CD14-positive monocyte (primary cell): ENCODE results near the gene RBFOX1. TPM values are rescaled to one million over a fixed set of nuclear protein-coding genes. Genes with fewer than 3 reads are reported as not detected.

Source experiments
- DNase-seq, 3 donors: peaks; one replicate each; pipeline ENCODE4 v3.0.0-alpha.2; 2011 to 2022
- H2AFZ ChIP-seq: 2 replicates; pipeline ENCODE4 v1.6.0; 2012; ENCODE audit warnings: mild to moderate bottlenecking, low read depth, low read length, inconsistent platforms; ENCODE audit not compliant: insufficient read depth, poor library complexity, severe bottlenecking
- H3K27ac ChIP-seq, 2 donors: 1 replicate in 1 of 2; 2 replicates in 1 of 2; pipeline ENCODE4 v1.5.1; 2012 to 2013; ENCODE audit warnings: low read length in 2 of 2, control low read depth in 1 of 2, inconsistent platforms in 1 of 2, low read depth in 1 of 2, mild to moderate bottlenecking in 1 of 2
- H3K27me3 ChIP-seq, 2 donors: one replicate each; pipeline versions ENCODE4 v1.6.0 to v1.6.1; 2011 to 2013; ENCODE audit warnings: low read length in 2 of 2; ENCODE audit not compliant: control insufficient read depth in 2 of 2, insufficient read depth in 2 of 2
- H3K36me3 ChIP-seq, 2 donors: replicated peaks in 1 of 2; 1 replicate in 1 of 2; 2 replicates in 1 of 2; pipeline versions ENCODE4 v1.5.1 to v1.6.1; 2012 to 2013; ENCODE audit warnings: low read length in 2 of 2, control low read depth in 1 of 2, inconsistent platforms in 1 of 2, mild to moderate bottlenecking in 1 of 2; ENCODE audit not compliant: insufficient read depth in 2 of 2, control insufficient read depth in 1 of 2
- H3K4me1 ChIP-seq, 2 donors: 1 replicate in 1 of 2; 2 replicates in 1 of 2; pipeline versions ENCODE4 v1.5.1 to v1.6.1; 2012 to 2013; ENCODE audit warnings: low read length in 2 of 2, control low read depth in 1 of 2, inconsistent platforms in 1 of 2, mild to moderate bottlenecking in 1 of 2, moderate library complexity in 1 of 2; ENCODE audit not compliant: insufficient read depth in 2 of 2, control insufficient read depth in 1 of 2
- H3K4me2 ChIP-seq: replicated peaks from 2 replicates; pipeline ENCODE3; 2012; ENCODE audit warnings: low read length, moderate library complexity, mild to moderate bottlenecking; ENCODE audit not compliant: poor library complexity, severe bottlenecking; ENCODE audit errors: extremely low read depth
- H3K4me3 ChIP-seq, 3 experiments: fragments of 200-600 bp in 1 of 3; sonication (generic) in 1 of 3; replicated peaks in 1 of 3; 1 replicate in 2 of 3; 2 replicates in 1 of 3; pipeline ENCODE4 v1.5.1; 2011 to 2013; ENCODE audit warnings: low read length in 3 of 3, mild to moderate bottlenecking in 3 of 3, control low read depth in 2 of 3, low read depth in 2 of 3, inconsistent platforms in 1 of 3, moderate library complexity in 1 of 3
- H3K79me2 ChIP-seq: 2 replicates; pipeline ENCODE4 v1.6.0; 2012; ENCODE audit warnings: mild to moderate bottlenecking, control low read depth, inconsistent platforms, low read length, moderate library complexity; ENCODE audit not compliant: insufficient read depth
- H3K9ac ChIP-seq: 2 replicates; pipeline ENCODE4 v1.6.0; 2017; ENCODE audit warnings: low read length, mild to moderate bottlenecking; ENCODE audit not compliant: insufficient read depth, poor library complexity, severe bottlenecking
- H3K9me3 ChIP-seq, 2 donors: replicated peaks in 1 of 2; 1 replicate in 1 of 2; 2 replicates in 1 of 2; pipeline versions ENCODE4 v1.5.1 to v1.6.1; 2012 to 2013; ENCODE audit warnings: low read length in 2 of 2, control low read depth in 1 of 2; ENCODE audit not compliant: control insufficient read depth in 1 of 2, insufficient read depth in 1 of 2
- H4K20me1 ChIP-seq: 2 replicates; pipeline ENCODE4 v1.6.0; 2012; ENCODE audit warnings: mild to moderate bottlenecking, low read length, control low read depth, moderate library complexity; ENCODE audit not compliant: insufficient read depth
- H3K27ac Mint-ChIP-seq, 7 donors: one replicate each; pipeline ENCODE4 v1.8.0; 2020; ENCODE audit warnings: mild to moderate bottlenecking in 7 of 7, mixed read lengths in 7 of 7, moderate library complexity in 6 of 7, inconsistent platforms in 2 of 7
- H3K27me3 Mint-ChIP-seq, 3 donors: one replicate each; pipeline ENCODE4 v1.8.0; 2021 to 2022; ENCODE audit warnings: low read depth in 3 of 3, mild to moderate bottlenecking in 3 of 3, mixed read lengths in 3 of 3, moderate library complexity in 3 of 3, inconsistent platforms in 1 of 3
- H3K36me3 Mint-ChIP-seq, 2 donors: one replicate each; pipeline ENCODE4 v1.8.0; 2020; ENCODE audit warnings: mixed read lengths in 2 of 2, inconsistent platforms in 1 of 2, mild to moderate bottlenecking in 1 of 2
- H3K4me1 Mint-ChIP-seq: one replicate; pipeline ENCODE4 v1.8.0; 2020; ENCODE audit warnings: mild to moderate bottlenecking, mixed read lengths
- H3K4me3 Mint-ChIP-seq, 2 donors: one replicate each; pipeline ENCODE4 v1.8.0; 2020; ENCODE audit warnings: mild to moderate bottlenecking in 2 of 2, mixed read lengths in 2 of 2, moderate library complexity in 1 of 2
- H3K9me3 Mint-ChIP-seq, 7 donors: one replicate each; pipeline ENCODE4 v1.8.0; 2020 to 2022; ENCODE audit warnings: mixed read lengths in 7 of 7, mild to moderate bottlenecking in 6 of 7, moderate library complexity in 6 of 7, inconsistent platforms in 2 of 7
- CTCF ChIP-seq: fragments of 200-600 bp; IDR thresholded peaks from one replicate; pipeline ENCODE4 v1.8.0; 2022; ENCODE audit warnings: antibody characterized with exemption, mild to moderate bottlenecking
- WGBS: methylation state at CpG from one replicate; pipeline ENCODE4 v1.1.5; 2013; ENCODE audit warnings: missing lambda C conversion rate; ENCODE audit not compliant: insufficient coverage; 5-methylcytosine and 5-hydroxymethylcytosine counted together
- intact Hi-C, 2 donors: fragments of 100-400 bp; cut with micrococcal nuclease; formaldehyde crosslinking; loops; one replicate each; pipeline versions ENCODE4 v1.15.0 to v1.15.1; 2023
- polyA plus RNA-seq, 3 donors: library from polyadenylated mRNA; depleted of rRNA in 1 of 3; unstranded in 2 of 3; stranded (reverse) in 1 of 3; fragments of 300-500 nt in 2 of 3; fragments of >200 nt in 1 of 3; fragmentation: Illumina TruSeq in 2 of 3; gene quantifications; 1 replicate in 2 of 3; 2 replicates in 1 of 3; pipeline ENCODE4 v1.2.3, GENCODE V29; 2012 to 2021

The RBFOX1 gene
- polyA plus RNA-seq, 3 donors: not detected

GRCh38 chr16:7350806-7351205, 18.2 kb downstream of the RBFOX1 start:
- peaks cover 0 to 13% (median 0%) of the 10 kb centered on the region in 7 donors for H3K9me3 Mint-ChIP-seq
- H3K4me3 ChIP-seq: no peak overlapping the region
- intact Hi-C loops: no loop called here
- no peaks in the 10 kb centered on the region for H3K4me1 Mint-ChIP-seq
- H3K4me1 ChIP-seq: no peaks in the 10 kb centered on the region
- H3K4me3 Mint-ChIP-seq: no peak overlapping the region
- H3K9ac ChIP-seq: no peak overlapping the region
- H3K27me3 Mint-ChIP-seq: no peaks in the 10 kb centered on the region
- no peak for DNase-seq
- no peaks in the 10 kb centered on the region for H3K27me3 ChIP-seq
- H2AFZ ChIP-seq: no peak overlapping the region
- H3K27ac ChIP-seq: no peak overlapping the region
- no peak for TF ChIP-seq CTCF
- H3K36me3 Mint-ChIP-seq: no peaks in the 10 kb centered on the region
- no peaks in the 10 kb centered on the region for H3K36me3 ChIP-seq
- no peak overlapping the region for H3K4me2 ChIP-seq
- WGBS: 92% methylated on average over 2 of the region's 2 CpGs
- H3K9me3 ChIP-seq: no peaks in the 10 kb centered on the region
- no peak overlapping the region for H3K27ac Mint-ChIP-seq
- H4K20me1 ChIP-seq: no peaks in the 10 kb centered on the region
- H3K79me2 ChIP-seq: no peaks in the 10 kb centered on the region

- peak overlapping the region in 1 of 7 donors; percentile 14 for H3K27ac Mint-ChIP-seq
- H3K4me1 Mint-ChIP-seq: no peaks in the 10 kb centered on the region
- intact Hi-C loops: no loop called here
- H3K36me3 Mint-ChIP-seq: no peaks in the 10 kb centered on the region
- H3K4me3 Mint-ChIP-seq: no peak overlapping the region
- no peaks in the 10 kb centered on the region for H3K27me3 Mint-ChIP-seq
- TF ChIP-seq CTCF: no peak
- Histone ChIP-seq H3K27me3 (no peaks in the 10 kb centered on the region), H3K9ac (no peak overlapping the region), H3K4me2 (no peak overlapping the region), H3K79me2 (no peaks in the 10 kb centered on the region), H3K9me3 (no peaks in the 10 kb centered on the region), H3K4me1 (no peaks in the 10 kb centered on the region), H3K4me3 (no peak overlapping the region), H3K36me3 (no peaks in the 10 kb centered on the region), H3K27ac (no peak overlapping the region), H4K20me1 (no peaks in the 10 kb centered on the region), H2AFZ (no peak overlapping the region)
- 94% methylated on average over 6 of the region's 11 CpGs for WGBS
- DNase-seq: no peak
- H3K9me3 Mint-ChIP-seq: peaks cover 0 to 13% (median 2%) of the 10 kb centered on the region in 7 donors
Observed at GRCh38 chr16:7351610-7352510, 19.2 kb downstream of the RBFOX1 start.
